Endothelial cell of umbilical vein (primary cell): ENCODE measurements around the gene ZNF783. TPM values are rescaled to one million over a fixed set of nuclear protein-coding genes. Genes with fewer than 3 reads are reported as not detected.

Experiments
- BruUV-seq: library from RNA; stranded (reverse); fragments of 400-500 nt; replicated peaks from 2 replicates; lab custom pipeline; 2021; lab: Mats Ljungman, UMichigan
- CTCF ChIA-PET: fragments of 300-600, 350-600 bp; sonication (Branson Sonifier 250); formaldehyde crosslinking; loops from one replicate; lab custom pipeline; 2021; ENCODE audit warnings: antibody characterized with exemption, inconsistent platforms; lab: Charles Lee
- POLR2A ChIA-PET: fragments of 300-600, 350-600 bp; sonication (Branson Sonifier 250); formaldehyde crosslinking; loops from one replicate; lab custom pipeline; 2021; ENCODE audit warnings: antibody characterized with exemption, inconsistent platforms; lab: Charles Lee
- DNase-seq: peaks from one replicate; pipeline ENCODE4 v3.0.0-alpha.2; 2011; ENCODE audit warnings: low read depth, low spot score
- FAIRE-seq: peaks from 2 replicates; lab custom pipeline; 2011; peaks lifted over from hg19 to GRCh38; lab: Jason Lieb, UNC
- H2AFZ ChIP-seq: 2 replicates; pipeline ENCODE4 v1.6.0; 2012; ENCODE audit warnings: low read depth, low read length, control low read depth, inconsistent platforms
- H3K27ac ChIP-seq: 2 replicates; pipeline ENCODE4 v1.5.1; 2011; ENCODE audit warnings: low read depth, mild to moderate bottlenecking, control low read depth, low read length, moderate library complexity; ENCODE audit not compliant: insufficient read depth
- H3K27me3 ChIP-seq, 2 experiments: 2 replicates each; pipeline versions ENCODE4 v1.6.0 to v1.6.1; 2011; ENCODE audit warnings: low read length in 2 of 2, mixed read lengths in 1 of 2; ENCODE audit not compliant: control insufficient read depth in 2 of 2, insufficient read depth in 2 of 2
- H3K36me3 ChIP-seq, 2 experiments: 2 replicates in 1 of 2; 3 replicates in 1 of 2; pipeline ENCODE4 v1.5.1; 2011; ENCODE audit warnings: low read length in 2 of 2, mild to moderate bottlenecking in 1 of 2, moderate library complexity in 1 of 2; ENCODE audit not compliant: control insufficient read depth in 2 of 2, insufficient read depth in 2 of 2; ENCODE audit errors: extremely low read depth in 1 of 2
- H3K4me1 ChIP-seq: 3 replicates; pipeline ENCODE4 v1.5.1; 2011; ENCODE audit warnings: mild to moderate bottlenecking, low read length; ENCODE audit not compliant: control insufficient read depth, insufficient read depth; ENCODE audit errors: extremely low read depth
- H3K4me2 ChIP-seq: 2 replicates; pipeline ENCODE4 v1.6.1; 2011; ENCODE audit warnings: low read length, control low read depth, mixed read lengths; ENCODE audit not compliant: insufficient read depth
- H3K4me3 ChIP-seq, 3 experiments: fragments of 200-600 bp in 1 of 3; sonication (generic), shearing (Covaris generic) in 1 of 3; replicated peaks in 1 of 3; 2 replicates each; pipeline ENCODE4 v1.5.1; 2011 to 2016; ENCODE audit warnings: control low read depth in 3 of 3, low read length in 3 of 3, mild to moderate bottlenecking in 2 of 3, inconsistent platforms in 1 of 3, low read depth in 1 of 3, moderate library complexity in 1 of 3; ENCODE audit not compliant: insufficient read depth in 1 of 3
- H3K79me2 ChIP-seq: 2 replicates; pipeline ENCODE4 v1.6.0; 2012; ENCODE audit warnings: low read length, inconsistent platforms; ENCODE audit not compliant: control insufficient read depth, insufficient read depth
- H3K9ac ChIP-seq: replicated peaks from 2 replicates; pipeline ENCODE3; 2011; ENCODE audit warnings: low read length, control low read depth; ENCODE audit not compliant: insufficient read depth; ENCODE audit errors: extremely low read depth
- H3K9me1 ChIP-seq: replicated peaks from 3 replicates; pipeline ENCODE4 v1.6.0; 2011; ENCODE audit warnings: mild to moderate bottlenecking, low read length; ENCODE audit not compliant: control insufficient read depth, insufficient read depth; ENCODE audit errors: extremely low read depth
- H3K9me3 ChIP-seq: replicated peaks from 2 replicates; pipeline ENCODE4 v1.5.1; 2012; ENCODE audit warnings: low read length, inconsistent platforms; ENCODE audit not compliant: control insufficient read depth, insufficient read depth
- H4K20me1 ChIP-seq: replicated peaks from 2 replicates; pipeline ENCODE3; 2011; ENCODE audit warnings: mild to moderate bottlenecking, low read length; ENCODE audit not compliant: control insufficient read depth, insufficient read depth; ENCODE audit errors: extremely low read depth
- CTCF ChIP-seq, 2 donors: IDR thresholded peaks; 1 replicate in 1 of 2; 2 replicates in 1 of 2; pipeline ENCODE4 v1.5.1; 2011; ENCODE audit warnings: low read length in 2 of 2, mild to moderate bottlenecking in 2 of 2, moderate library complexity in 2 of 2, control low read depth in 1 of 2, inconsistent platforms in 1 of 2, low read depth in 1 of 2; ENCODE audit not compliant: insufficient read depth in 1 of 2; ENCODE audit errors: extremely low read depth in 1 of 2
- EZH2 ChIP-seq: IDR thresholded peaks from 2 replicates; pipeline ENCODE4 v1.6.1; 2012; ENCODE audit warnings: borderline replicate concordance, low read depth, mild to moderate bottlenecking, moderate library complexity, low read length, inconsistent platforms; ENCODE audit not compliant: severe bottlenecking
- FOS ChIP-seq: IDR thresholded peaks from 2 replicates; pipeline ENCODE4 v1.6.1; 2011; ENCODE audit warnings: mild to moderate bottlenecking, low read length, moderate library complexity, borderline replicate concordance; ENCODE audit not compliant: insufficient read depth
- JUN ChIP-seq: IDR thresholded peaks from 2 replicates; pipeline ENCODE4 v1.6.1; 2011; ENCODE audit warnings: borderline replicate concordance, low read depth; ENCODE audit not compliant: insufficient read length, insufficient read depth
- MYC ChIP-seq: IDR thresholded peaks from one replicate; pipeline ENCODE4 v1.6.1; 2011; ENCODE audit warnings: mild to moderate bottlenecking, low read depth, low read length
- POLR2A ChIP-seq: IDR thresholded peaks from 2 replicates; pipeline ENCODE4 v1.6.1; 2012; ENCODE audit warnings: low read depth, mild to moderate bottlenecking, control low read depth, low read length
- POLR2AphosphoS5 ChIP-seq: IDR thresholded peaks from 2 replicates; pipeline ENCODE4 v1.6.1; 2012; ENCODE audit warnings: low read depth, mild to moderate bottlenecking, control low read depth, low read length, moderate library complexity; ENCODE audit not compliant: insufficient read depth
- dilution Hi-C: fragments of 300-500 bp; cut with MboI; formaldehyde crosslinking; loops from one replicate; pipeline ENCODE4 v1.15.0; 2019; ENCODE audit warnings: low sequenced_read_pairs; ENCODE audit not compliant: extremely low pct_ligation_motif_present
- intact Hi-C: fragments of 100-400 bp; cut with micrococcal nuclease; formaldehyde crosslinking; loops from one replicate; pipeline ENCODE4 v1.10.0; 2022
- polyA plus RNA-seq, 4 experiments: library from polyadenylated mRNA; depleted of rRNA in 3 of 4; stranded (reverse) in 3 of 4; unstranded in 1 of 4; fragments of >200 nt; gene quantifications; 2 replicates each; pipeline versions ENCODE4 v1.2.1 to v1.2.3, GENCODE V29; 2011 to 2012; ENCODE audit warnings: missing spikeins in 1 of 4
- total RNA-seq: library from RNA; stranded (reverse); gene quantifications from 2 replicates; pipeline ENCODE4 v1.2.3, GENCODE V29; 2021

Gene ZNF783
- total and polyA plus RNA-seq, 2 donors (not counting 3 experiments of a cell fraction or from before 2014, with no cell fraction given), result 7.3 to 9.8 TPM

DNA sequence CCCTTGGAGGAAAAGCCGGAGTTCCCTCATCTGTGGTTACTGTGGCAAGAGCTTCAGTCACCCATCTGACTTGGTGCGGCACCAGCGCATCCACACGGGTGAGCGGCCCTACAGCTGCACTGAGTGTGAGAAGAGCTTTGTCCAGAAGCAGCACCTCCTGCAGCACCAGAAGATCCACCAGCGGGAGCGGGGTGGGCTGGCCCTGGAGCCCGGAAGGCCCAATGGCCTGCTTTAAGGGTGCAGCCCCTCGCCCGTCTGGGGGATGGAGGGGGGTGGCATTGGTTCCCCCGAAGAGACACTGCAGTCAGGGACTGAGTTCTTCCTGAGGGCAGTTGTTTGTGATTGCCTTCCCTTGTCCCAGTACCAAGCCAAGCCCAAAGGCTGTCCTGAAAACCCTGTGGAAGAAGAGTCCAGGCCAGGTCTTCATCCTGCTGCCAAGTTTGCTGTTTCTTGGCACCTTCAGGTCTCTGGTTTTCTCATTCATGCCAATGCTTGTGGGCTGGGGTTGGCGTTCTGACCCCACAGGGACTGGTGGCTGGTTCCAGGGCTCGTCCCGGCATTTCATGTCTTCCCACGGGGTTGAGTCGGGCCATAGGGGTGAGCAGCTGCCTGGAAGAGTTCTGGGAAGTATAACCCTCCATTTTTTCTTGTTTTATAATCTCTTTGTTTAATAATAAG is 7.7 kb upstream of the ZNF783 start:
- H3K4me1 ChIP-seq, result no peaks in the 10 kb centered on the region
- H3K79me2 ChIP-seq, result no peaks in the 10 kb centered on the region
- H4K20me1 ChIP-seq, result no peaks in the 10 kb centered on the region
- no peaks in the 10 kb centered on the region for H3K27me3 ChIP-seq
- no peak for TF ChIP-seq FOS
- TF ChIP-seq MYC, result no peak
- TF ChIP-seq POLR2A, result no peak
- TF ChIP-seq JUN, result no peak
- TF ChIP-seq EZH2, result no peak
- TF ChIP-seq CTCF (IDR thresholded peaks at IDR 0.05; ENCODE audit: extremely low read depth in 1 of 2, insufficient read depth in 1 of 2, low read depth in 1 of 2, low read length in 2 of 2), result no peak
- TF ChIP-seq POLR2AphosphoS5, result no peak
- no peaks in the 10 kb centered on the region for H3K9me1 ChIP-seq
- no TSS peak for BruUV-seq
- H3K4me3 ChIP-seq, result no peak overlapping the region
- H3K36me3 ChIP-seq, result peaks cover 13 to 32% of the 10 kb centered on the region in 2 experiments
- DNase-seq (no peak), FAIRE-seq (no peak)
- ChIA-PET POLR2A (no interaction called here), CTCF (no interaction called here)
- H3K9me3 ChIP-seq, result no peaks in the 10 kb centered on the region
- intact Hi-C loops (no loop called here), dilution Hi-C loops (no loop called here)
- no peak overlapping the region for H3K27ac ChIP-seq
- H2AFZ ChIP-seq, result no peak overlapping the region
- H3K9ac ChIP-seq, result no peak overlapping the region
- no peak overlapping the region for H3K4me2 ChIP-seq
